NT2/D1 (cell line): ENCODE results near the gene TJP1.

Source experiments
- DNase-seq: peaks from one replicate; pipeline ENCODE4 v3.0.0-alpha.2; 2011; ENCODE audit warnings: low read depth, low spot score
- H3K27me3 ChIP-seq: 2 replicates; pipeline ENCODE4 v1.6.0; 2011; ENCODE audit warnings: mild to moderate bottlenecking; ENCODE audit not compliant: insufficient read length, insufficient read depth
- H3K36me3 ChIP-seq: 2 replicates; pipeline ENCODE4 v1.6.1; 2011; ENCODE audit warnings: mild to moderate bottlenecking, low read length, mixed read lengths; ENCODE audit not compliant: insufficient read depth, insufficient read length
- H3K4me1 ChIP-seq: 2 replicates; pipeline ENCODE4 v1.5.1; 2011; ENCODE audit not compliant: insufficient read depth, insufficient read length
- H3K4me3 ChIP-seq: 2 replicates; pipeline ENCODE4 v1.5.1; 2011; ENCODE audit warnings: low read depth; ENCODE audit not compliant: insufficient read length
- H3K9ac ChIP-seq: 2 replicates; pipeline ENCODE4 v1.6.0; 2011; ENCODE audit warnings: low read depth; ENCODE audit not compliant: insufficient read length
- H3K9me3 ChIP-seq: 2 replicates; pipeline ENCODE4 v1.5.1; 2011; ENCODE audit warnings: mild to moderate bottlenecking, low read length; ENCODE audit not compliant: insufficient read depth
- SUZ12 ChIP-seq: IDR thresholded peaks from 2 replicates; pipeline ENCODE4 v1.6.1; 2011; ENCODE audit not compliant: insufficient read length, insufficient read depth; ENCODE audit errors: extremely low read depth
- YY1 ChIP-seq: IDR thresholded peaks from 2 replicates; pipeline ENCODE4 v1.6.1; 2011; ENCODE audit not compliant: insufficient read length, insufficient read depth
- ZNF274 ChIP-seq: IDR thresholded peaks from 2 replicates; pipeline ENCODE4 v1.6.1; 2011; ENCODE audit warnings: mild to moderate bottlenecking, low read depth, low read length

The TJP1 gene

DNA sequence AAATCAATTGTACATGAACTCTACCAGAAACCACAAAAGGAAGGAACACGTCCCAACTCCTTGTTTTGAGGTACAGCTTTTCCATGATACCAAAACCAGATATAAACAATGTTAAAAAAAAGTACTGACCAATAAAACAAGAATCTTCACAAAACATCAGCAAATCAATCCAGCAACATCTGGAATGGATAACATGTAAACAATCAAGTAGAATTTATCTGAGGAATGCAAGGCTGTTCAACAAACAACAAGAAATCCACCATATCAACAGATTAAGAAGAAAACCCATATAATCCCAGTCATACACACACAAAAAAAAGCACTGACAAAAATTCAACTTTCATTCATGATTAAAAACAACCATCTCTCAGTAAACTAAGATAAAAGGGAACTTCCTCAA, 26.7 kb downstream of the TJP1 start:
- Histone ChIP-seq H3K27me3 (no peaks in the 10 kb centered on the region), H3K9ac (no peak overlapping the region), H3K36me3 (peaks cover 20% of the 10 kb centered on the region), H3K4me1 (no peaks in the 10 kb centered on the region), H3K9me3 (peaks cover 4% of the 10 kb centered on the region; the same call in 1 of the 2 replicates), H3K4me3 (no peak overlapping the region)
- no peak for DNase-seq
- TF ChIP-seq SUZ12 (no peak), ZNF274 (no peak), YY1 (no peak)

DNA sequence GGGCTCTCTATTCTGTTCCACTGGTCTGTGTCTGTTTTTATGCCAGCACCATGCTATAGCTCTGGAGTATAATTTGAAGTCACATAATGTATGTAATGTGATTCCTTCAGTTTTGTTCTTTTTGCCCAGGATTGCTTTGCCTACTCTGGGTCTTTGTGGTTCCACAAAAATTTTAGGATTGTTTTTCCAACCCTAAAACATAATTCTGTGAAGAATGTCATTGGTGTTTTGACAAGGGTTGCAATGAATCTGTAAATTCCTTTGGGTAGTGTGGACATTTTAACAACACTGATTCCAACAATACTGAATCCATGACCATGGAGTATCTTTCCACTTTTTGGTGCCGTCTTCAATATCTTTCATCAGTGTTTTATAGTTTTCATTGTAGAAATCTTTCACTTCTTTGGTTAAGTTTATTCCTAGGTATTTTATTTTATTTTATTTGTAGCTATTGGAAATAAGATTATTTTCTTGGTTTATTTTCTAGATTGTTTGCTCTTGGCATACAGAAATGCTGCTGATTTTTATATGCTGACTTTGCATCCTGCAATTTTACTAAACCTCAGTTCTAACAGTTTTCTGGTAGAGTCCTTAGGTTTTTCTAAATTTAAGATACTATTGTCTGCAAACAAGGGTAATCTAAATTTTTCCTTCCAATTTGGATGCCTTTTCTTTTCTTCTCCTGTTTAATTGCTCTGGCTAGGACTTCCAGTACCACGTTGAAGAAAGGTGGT, 29.7 kb downstream of the TJP1 start:
- TF ChIP-seq SUZ12 (no peak), YY1 (no peak), ZNF274 (no peak)
- Histone ChIP-seq H3K9ac (no peak overlapping the region), H3K4me1 (no peaks in the 10 kb centered on the region), H3K4me3 (no peak overlapping the region), H3K27me3 (no peaks in the 10 kb centered on the region), H3K9me3 (peaks cover 4% of the 10 kb centered on the region; the same call in 1 of the 2 replicates), H3K36me3 (peaks cover 10% of the 10 kb centered on the region)
- DNase-seq: no peak

DNA sequence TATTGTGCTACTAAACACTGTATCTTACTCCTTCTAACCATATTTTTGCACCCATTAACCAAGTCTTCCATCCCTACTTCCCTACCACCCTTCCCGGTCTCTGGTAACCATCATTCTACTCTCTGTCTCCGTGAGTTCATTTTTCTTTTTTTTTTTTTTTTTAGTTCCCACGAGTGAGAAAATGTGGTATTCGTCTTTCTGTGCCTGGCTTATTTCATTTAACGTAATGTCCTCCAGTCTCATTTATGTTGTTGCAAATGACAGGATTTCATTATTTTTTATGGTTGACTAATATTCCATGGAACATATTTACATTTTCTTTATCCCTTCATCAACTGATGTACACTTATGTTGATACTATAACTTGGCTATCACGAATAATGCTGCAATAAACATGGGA, 31.7 kb downstream of the TJP1 start:
- H3K4me3 ChIP-seq: no peak overlapping the region
- no peak overlapping the region for H3K9ac ChIP-seq
- TF ChIP-seq SUZ12 (no peak), ZNF274 (no peak), YY1 (no peak)
- H3K4me1 ChIP-seq: no peaks in the 10 kb centered on the region
- peaks cover 15% of the 10 kb centered on the region for H3K36me3 ChIP-seq
- no peaks in the 10 kb centered on the region for H3K27me3 ChIP-seq
- DNase-seq: no peak
- H3K9me3 ChIP-seq: peaks cover 4% of the 10 kb centered on the region; the same call in 1 of the 2 replicates

DNA sequence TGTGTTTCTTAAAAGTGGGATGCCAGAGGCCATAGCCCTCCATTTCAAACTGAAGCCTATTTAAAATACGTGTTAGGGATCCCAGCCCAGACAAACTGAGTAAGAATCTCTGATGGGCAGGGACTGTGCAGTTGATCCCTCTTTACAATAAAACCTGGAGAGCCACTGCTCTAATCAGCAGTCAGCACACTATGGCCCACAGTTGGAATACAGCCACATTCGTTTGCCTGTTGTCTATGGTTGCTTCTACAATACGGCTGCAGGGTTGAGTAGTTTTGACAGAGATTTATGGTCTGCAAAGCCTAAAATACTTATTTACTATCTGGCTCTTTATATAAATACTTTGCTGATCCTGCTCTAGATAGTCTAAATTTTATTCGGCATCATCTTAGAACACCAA, 32.4 kb downstream of the TJP1 start:
- no peak for DNase-seq
- Histone ChIP-seq H3K27me3 (no peaks in the 10 kb centered on the region), H3K4me3 (no peak overlapping the region), H3K4me1 (no peaks in the 10 kb centered on the region), H3K9me3 (peaks cover 4% of the 10 kb centered on the region; the same call in 1 of the 2 replicates), H3K9ac (no peak overlapping the region), H3K36me3 (peaks cover 11% of the 10 kb centered on the region)
- TF ChIP-seq ZNF274 (no peak), SUZ12 (no peak), YY1 (no peak)

DNA sequence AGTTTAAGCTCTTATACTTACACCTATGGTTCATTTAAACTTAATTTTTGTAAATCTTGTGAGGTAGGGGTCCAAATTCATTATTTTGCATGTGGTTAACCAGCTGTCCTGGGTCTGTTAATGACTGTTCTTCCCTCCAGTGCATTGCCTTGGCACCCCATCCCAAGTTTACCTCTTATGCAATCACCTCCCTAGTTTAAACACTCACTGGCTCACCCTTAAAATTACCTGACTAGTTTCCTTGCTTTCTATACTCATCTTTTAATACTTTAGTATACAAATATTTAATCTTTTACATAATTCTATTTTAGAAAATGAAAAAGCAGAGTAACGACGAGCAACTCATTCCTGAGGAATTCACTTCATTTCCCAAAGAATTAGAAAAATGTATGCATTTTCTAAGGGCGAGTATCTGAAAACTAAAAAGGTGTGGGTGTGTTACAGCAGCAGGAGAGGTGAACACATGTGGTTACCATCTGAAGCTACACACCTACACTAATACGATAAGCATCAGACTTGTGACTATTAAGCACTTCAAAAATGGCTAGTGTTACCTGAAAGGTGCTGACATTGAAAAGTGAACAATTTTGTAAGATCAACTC, 33.7 kb downstream of the TJP1 start:
- TF ChIP-seq ZNF274 (no peak), SUZ12 (no peak), YY1 (no peak)
- no peak for DNase-seq
- no peak overlapping the region for H3K4me3 ChIP-seq
- no peaks in the 10 kb centered on the region for H3K4me1 ChIP-seq
- H3K36me3 ChIP-seq: peaks cover 8% of the 10 kb centered on the region
- H3K9ac ChIP-seq: no peak overlapping the region
- H3K9me3 ChIP-seq: peaks cover 2% of the 10 kb centered on the region; the same call in 1 of the 2 replicates
- H3K27me3 ChIP-seq: no peaks in the 10 kb centered on the region

DNA sequence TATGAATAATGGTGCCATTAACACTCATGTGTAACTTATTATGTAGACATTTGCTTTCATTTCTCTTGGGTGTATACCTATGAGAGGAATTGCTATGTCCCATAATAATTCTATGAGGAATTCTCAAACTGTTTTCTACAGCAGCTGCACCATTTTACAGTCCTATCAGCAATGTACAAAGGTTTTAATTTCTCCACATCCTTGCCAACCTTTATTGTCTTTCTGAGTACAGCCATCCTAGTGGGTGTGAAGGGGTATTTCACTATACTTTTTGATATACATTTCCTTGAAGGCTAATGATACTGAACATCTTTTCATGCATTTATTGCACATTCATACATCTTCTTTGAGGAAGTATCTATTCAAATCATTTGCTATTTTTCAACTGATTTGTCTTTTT, 34.5 kb downstream of the TJP1 start:
- Histone ChIP-seq H3K4me3 (no peak overlapping the region), H3K27me3 (no peaks in the 10 kb centered on the region), H3K4me1 (no peaks in the 10 kb centered on the region), H3K9ac (no peak overlapping the region), H3K9me3 (no peaks in the 10 kb centered on the region), H3K36me3 (peaks cover 5% of the 10 kb centered on the region)
- no peak for TF ChIP-seq YY1
- DNase-seq: no peak

DNA sequence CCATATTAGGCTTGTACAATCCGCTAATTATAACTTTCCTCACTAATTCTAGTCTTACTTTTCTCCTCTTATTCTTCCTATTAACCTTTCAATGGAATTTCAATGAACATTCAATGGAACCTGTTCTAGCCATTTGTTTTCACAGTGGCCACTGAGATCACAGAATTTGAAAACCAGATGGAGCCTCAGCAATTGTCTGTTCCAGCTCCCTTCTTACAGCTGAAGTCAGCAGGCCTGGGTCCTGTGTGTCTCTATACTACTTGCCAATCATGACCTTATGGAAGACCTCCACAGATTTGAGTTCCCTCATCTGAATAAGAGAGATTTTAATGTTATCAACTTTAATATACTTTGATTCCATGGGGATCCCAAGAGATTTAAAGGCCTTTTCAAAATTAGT, 36.6 kb downstream of the TJP1 start:
- Histone ChIP-seq H3K4me3 (no peak overlapping the region), H3K4me1 (no peaks in the 10 kb centered on the region), H3K9me3 (0 out of 2 replicates have a peak, but pooled peaks cover 4% of the 10 kb centered on the region), H3K9ac (no peak overlapping the region), H3K36me3 (peaks cover 5% of the 10 kb centered on the region), H3K27me3 (no peaks in the 10 kb centered on the region)
- TF ChIP-seq YY1 (no peak), ZNF274 (no peak), SUZ12 (no peak)
- DNase-seq: no peak
